HL-60 (cell line): ENCODE data around the gene MSI2.

Experiments used
- CTCF ChIP-seq: IDR thresholded peaks from one replicate; pipeline ENCODE4 v1.5.1; 2011; ENCODE audit warnings: low read length, control low read depth, inconsistent platforms; ENCODE audit not compliant: insufficient read depth
- POLR2AphosphoS5 ChIP-seq: IDR thresholded peaks from 2 replicates; pipeline ENCODE4 v1.6.1; 2012; ENCODE audit warnings: low read depth
- REST ChIP-seq: IDR thresholded peaks from 2 replicates; pipeline ENCODE4 v1.6.1; 2012; ENCODE audit warnings: low read depth; ENCODE audit not compliant: insufficient replicate concordance

GRCh38 chr17:57523926-57524632 lies 267.8 kb downstream of the MSI2 start:
- TF ChIP-seq CTCF (no peak), POLR2AphosphoS5 (no peak), REST (no peak)
